Measurements from ENCODE around the gene MOCOS. TPM values are rescaled to one million over a fixed set of nuclear protein-coding genes. Genes with fewer than 3 reads are reported as not detected.

Gene MOCOS
- total RNA-seq, 1 experiment from 2014 or later = 3.0 TPM

DNA sequence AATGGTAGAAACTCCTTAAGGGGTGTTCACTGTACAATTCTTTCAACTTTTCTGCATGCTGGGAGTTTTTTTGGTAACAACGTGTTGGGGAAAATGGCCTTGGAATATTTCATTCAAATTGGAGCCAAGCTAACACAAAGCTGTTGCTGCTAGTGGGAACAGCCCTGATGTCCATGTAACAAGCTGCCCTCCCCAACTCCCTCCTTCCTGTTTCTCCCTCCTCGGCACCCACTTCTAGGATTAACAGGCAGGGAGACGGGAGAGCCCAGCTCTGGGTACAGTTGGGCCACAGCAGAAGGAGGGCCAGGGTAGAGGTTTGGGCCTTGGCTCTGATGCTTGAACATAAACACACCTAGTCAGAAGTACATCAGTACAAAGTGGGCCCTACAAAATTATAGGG is 9.4 kb upstream of the MOCOS start:
- DNase-seq (ENCODE audit: low read depth, low spot score) (no peak), ATAC-seq (no peak)
- intact Hi-C loops (cut with micrococcal nuclease; ENCODE audit: unreplicated experiment) (no loop called here), in situ Hi-C loops (cut with HindIII; ENCODE audit: low pct_unique_long_range_greater_than_20kb, low sequenced_read_pairs) (no loop called here)
- ChIA-PET CTCF (no interaction called here), POLR2A (no interaction called here)
- TF ChIP-seq, protein P1, sequence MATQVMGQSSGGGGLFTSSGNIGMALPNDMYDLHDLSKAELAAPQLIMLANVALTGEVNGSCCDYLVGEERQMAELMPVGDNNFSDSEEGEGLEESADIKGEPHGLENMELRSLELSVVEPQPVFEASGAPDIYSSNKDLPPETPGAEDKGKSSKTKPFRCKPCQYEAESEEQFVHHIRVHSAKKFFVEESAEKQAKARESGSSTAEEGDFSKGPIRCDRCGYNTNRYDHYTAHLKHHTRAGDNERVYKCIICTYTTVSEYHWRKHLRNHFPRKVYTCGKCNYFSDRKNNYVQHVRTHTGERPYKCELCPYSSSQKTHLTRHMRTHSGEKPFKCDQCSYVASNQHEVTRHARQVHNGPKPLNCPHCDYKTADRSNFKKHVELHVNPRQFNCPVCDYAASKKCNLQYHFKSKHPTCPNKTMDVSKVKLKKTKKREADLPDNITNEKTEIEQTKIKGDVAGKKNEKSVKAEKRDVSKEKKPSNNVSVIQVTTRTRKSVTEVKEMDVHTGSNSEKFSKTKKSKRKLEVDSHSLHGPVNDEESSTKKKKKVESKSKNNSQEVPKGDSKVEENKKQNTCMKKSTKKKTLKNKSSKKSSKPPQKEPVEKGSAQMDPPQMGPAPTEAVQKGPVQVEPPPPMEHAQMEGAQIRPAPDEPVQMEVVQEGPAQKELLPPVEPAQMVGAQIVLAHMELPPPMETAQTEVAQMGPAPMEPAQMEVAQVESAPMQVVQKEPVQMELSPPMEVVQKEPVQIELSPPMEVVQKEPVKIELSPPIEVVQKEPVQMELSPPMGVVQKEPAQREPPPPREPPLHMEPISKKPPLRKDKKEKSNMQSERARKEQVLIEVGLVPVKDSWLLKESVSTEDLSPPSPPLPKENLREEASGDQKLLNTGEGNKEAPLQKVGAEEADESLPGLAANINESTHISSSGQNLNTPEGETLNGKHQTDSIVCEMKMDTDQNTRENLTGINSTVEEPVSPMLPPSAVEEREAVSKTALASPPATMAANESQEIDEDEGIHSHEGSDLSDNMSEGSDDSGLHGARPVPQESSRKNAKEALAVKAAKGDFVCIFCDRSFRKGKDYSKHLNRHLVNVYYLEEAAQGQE (IDR thresholded peaks at IDR 0.05; ENCODE audit: insufficient read depth in 1 of 2, low read depth in 2 of 2, low read length in 1 of 2) = no peak
- TF ChIP-seq, protein P2, sequence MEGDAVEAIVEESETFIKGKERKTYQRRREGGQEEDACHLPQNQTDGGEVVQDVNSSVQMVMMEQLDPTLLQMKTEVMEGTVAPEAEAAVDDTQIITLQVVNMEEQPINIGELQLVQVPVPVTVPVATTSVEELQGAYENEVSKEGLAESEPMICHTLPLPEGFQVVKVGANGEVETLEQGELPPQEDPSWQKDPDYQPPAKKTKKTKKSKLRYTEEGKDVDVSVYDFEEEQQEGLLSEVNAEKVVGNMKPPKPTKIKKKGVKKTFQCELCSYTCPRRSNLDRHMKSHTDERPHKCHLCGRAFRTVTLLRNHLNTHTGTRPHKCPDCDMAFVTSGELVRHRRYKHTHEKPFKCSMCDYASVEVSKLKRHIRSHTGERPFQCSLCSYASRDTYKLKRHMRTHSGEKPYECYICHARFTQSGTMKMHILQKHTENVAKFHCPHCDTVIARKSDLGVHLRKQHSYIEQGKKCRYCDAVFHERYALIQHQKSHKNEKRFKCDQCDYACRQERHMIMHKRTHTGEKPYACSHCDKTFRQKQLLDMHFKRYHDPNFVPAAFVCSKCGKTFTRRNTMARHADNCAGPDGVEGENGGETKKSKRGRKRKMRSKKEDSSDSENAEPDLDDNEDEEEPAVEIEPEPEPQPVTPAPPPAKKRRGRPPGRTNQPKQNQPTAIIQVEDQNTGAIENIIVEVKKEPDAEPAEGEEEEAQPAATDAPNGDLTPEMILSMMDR (IDR thresholded peaks at IDR 0.05) = no peak
- TF ChIP-seq TCF7L2 (IDR thresholded peaks at IDR 0.05; ENCODE audit: low read depth, low read length) (no peak), POLR2AphosphoS5 (IDR thresholded peaks at IDR 0.05; ENCODE audit: low read depth, low read length) (no peak), SIN3A (IDR thresholded peaks at IDR 0.05; ENCODE audit: borderline replicate concordance, insufficient read depth, low read depth, low read length) (no peak)
- Histone ChIP-seq H3K4me3 (ENCODE audit: low read depth in 2 of 2, low read length in 2 of 2) (no peak overlapping the region), H3K9me3 (ENCODE audit: control insufficient read depth, insufficient read depth, low read depth, low read length) (no peaks in the 10 kb centered on the region), H3K27me3 (ENCODE audit: control insufficient read depth, insufficient read depth, low read length) (no peaks in the 10 kb centered on the region), H3K36me3 (ENCODE audit: control insufficient read depth, insufficient read depth, low read length) (peaks cover 7% of the 10 kb centered on the region; the same call in 1 of the 2 replicates), H3K4me1 (ENCODE audit: control insufficient read depth, insufficient read depth, low read length) (no peaks in the 10 kb centered on the region), H3K27ac (ENCODE audit: low read length) (no peak overlapping the region)
- no TSS peak for BruUV-seq (replicated peaks)

DNA sequence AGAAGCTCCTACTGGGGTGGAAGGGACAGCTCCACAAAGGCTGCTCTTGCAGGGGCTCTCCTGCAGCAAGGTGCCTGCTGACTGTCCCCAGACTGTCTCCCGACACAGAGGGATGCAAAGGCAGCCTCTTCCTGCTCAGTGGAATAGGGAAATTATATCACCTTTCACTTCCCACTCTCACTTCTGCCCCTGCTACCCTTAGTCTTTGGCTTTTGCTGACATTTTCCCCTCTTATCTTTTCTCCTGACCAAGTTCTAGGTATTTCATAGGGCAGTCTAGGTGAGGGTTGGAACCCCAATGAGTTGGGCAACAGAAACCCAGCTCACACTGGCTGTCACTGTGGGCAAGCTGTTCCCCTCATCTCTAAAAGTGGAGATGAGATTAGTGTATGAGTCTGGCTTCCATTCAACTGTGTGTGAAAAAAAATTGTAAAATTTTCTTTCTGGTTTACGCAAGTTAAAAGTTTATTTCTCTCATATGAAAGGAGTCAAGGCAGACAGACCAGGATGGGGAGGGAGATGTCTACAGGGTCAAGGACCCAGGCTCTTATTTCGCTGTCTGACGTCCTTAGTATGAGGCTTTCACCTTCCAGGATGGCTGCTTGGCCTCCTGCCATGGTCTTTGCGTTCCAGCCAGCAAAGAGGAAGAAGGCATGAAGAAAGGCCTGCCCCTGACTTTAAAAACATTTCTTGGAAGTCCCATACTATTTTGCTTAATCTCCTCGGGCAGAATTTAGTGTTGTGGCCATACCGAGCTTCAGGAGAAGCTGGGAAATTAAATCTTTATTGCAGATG is 7.5 kb upstream of the MOCOS start:
- intact Hi-C loops (cut with micrococcal nuclease; ENCODE audit: unreplicated experiment) = no loop called here
- no peak overlapping the region for H3K4me3 ChIP-seq (ENCODE audit: low read depth in 2 of 2, low read length in 2 of 2)
- no peaks in the 10 kb centered on the region for H3K4me1 ChIP-seq (ENCODE audit: control insufficient read depth, insufficient read depth, low read length)
- H3K36me3 ChIP-seq (ENCODE audit: control insufficient read depth, insufficient read depth, low read length) = no peaks in the 10 kb centered on the region
- no peak overlapping the region for H3K27ac ChIP-seq (ENCODE audit: low read length)
- DNase-seq (ENCODE audit: low read depth, low spot score) (no peak), ATAC-seq (no peak)
- POLR2A ChIA-PET = no interaction called here
- H3K9me3 ChIP-seq (ENCODE audit: control insufficient read depth, insufficient read depth, low read depth, low read length) = no peaks in the 10 kb centered on the region
- H3K27me3 ChIP-seq (ENCODE audit: control insufficient read depth, insufficient read depth, low read length) = no peaks in the 10 kb centered on the region
- CTCF ChIA-PET = no interaction called here
- no TSS peak for BruUV-seq (replicated peaks)
- no peak for TF ChIP-seq TCF7L2 (IDR thresholded peaks at IDR 0.05; ENCODE audit: low read depth, low read length)
- TF ChIP-seq, protein P2 (IDR thresholded peaks at IDR 0.05) = no peak
- TF ChIP-seq POLR2AphosphoS5 (IDR thresholded peaks at IDR 0.05; ENCODE audit: low read depth, low read length) = no peak
- TF ChIP-seq, protein P1 (IDR thresholded peaks at IDR 0.05; ENCODE audit: insufficient read depth in 1 of 2, low read depth in 2 of 2, low read length in 1 of 2) = no peak
- no peak for TF ChIP-seq SIN3A (IDR thresholded peaks at IDR 0.05; ENCODE audit: borderline replicate concordance, insufficient read depth, low read depth, low read length)
- in situ Hi-C loops (cut with HindIII; ENCODE audit: low pct_unique_long_range_greater_than_20kb, low sequenced_read_pairs) = no loop called here
